WERI-Rb-1 (cell line): ENCODE data around the gene ANGPTL1.

Experiments
- DNase-seq: peaks from one replicate; pipeline ENCODE4 v3.0.0-alpha.2; 2020
- H3K27ac ChIP-seq: fragments of 250-450 bp; sonication (Bioruptor Pico); 2 replicates; pipeline ENCODE4 v1.5.1; 2020; ENCODE audit warnings: mild to moderate bottlenecking, moderate library complexity
- H3K27me3 ChIP-seq: fragments of 250-450 bp; sonication (Bioruptor Pico); 2 replicates; pipeline ENCODE4 v1.5.1; 2021; ENCODE audit warnings: mild to moderate bottlenecking, low read depth, moderate library complexity; ENCODE audit not compliant: insufficient read depth, severe bottlenecking
- H3K36me3 ChIP-seq: fragments of 250-450 bp; sonication (Bioruptor Pico); 2 replicates; pipeline ENCODE4 v1.5.1; 2020; ENCODE audit warnings: mild to moderate bottlenecking, moderate library complexity
- H3K4me3 ChIP-seq: 2 replicates; pipeline ENCODE4 v1.5.1; 2011; ENCODE audit warnings: low read depth, mild to moderate bottlenecking, control low read depth, low read length
- H3K9me3 ChIP-seq: fragments of 250-450 bp; sonication (Bioruptor Pico); 2 replicates; pipeline ENCODE4 v1.5.1; 2021; ENCODE audit warnings: mild to moderate bottlenecking, moderate library complexity; ENCODE audit not compliant: severe bottlenecking
- TF ChIP-seq, protein P1 (sequence below): IDR thresholded peaks from 2 replicates; pipeline ENCODE4 v1.5.1; 2011; ENCODE audit warnings: low read depth, mild to moderate bottlenecking, control low read depth, inconsistent platforms, low read length

The ANGPTL1 gene

DNA sequence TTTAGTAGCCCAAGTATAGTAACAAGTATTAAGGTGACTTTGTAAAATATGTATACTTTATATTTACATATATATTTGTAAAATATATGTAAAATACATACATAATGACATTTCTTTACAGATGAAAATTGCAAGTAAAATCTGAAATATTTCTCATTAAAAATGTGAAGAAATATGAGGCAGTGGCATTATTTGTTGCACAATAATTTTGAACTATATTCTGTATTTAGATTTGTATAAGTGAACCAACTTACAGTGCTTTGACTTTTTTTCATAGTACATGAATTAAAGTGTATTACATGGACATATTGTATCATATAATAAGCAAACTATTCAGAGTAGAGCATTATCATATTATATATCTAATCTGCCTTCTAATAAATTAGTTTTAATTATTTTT lies 60.3 kb downstream of the ANGPTL1 start:
- DNase-seq: no peak
- TF ChIP-seq, protein P1, sequence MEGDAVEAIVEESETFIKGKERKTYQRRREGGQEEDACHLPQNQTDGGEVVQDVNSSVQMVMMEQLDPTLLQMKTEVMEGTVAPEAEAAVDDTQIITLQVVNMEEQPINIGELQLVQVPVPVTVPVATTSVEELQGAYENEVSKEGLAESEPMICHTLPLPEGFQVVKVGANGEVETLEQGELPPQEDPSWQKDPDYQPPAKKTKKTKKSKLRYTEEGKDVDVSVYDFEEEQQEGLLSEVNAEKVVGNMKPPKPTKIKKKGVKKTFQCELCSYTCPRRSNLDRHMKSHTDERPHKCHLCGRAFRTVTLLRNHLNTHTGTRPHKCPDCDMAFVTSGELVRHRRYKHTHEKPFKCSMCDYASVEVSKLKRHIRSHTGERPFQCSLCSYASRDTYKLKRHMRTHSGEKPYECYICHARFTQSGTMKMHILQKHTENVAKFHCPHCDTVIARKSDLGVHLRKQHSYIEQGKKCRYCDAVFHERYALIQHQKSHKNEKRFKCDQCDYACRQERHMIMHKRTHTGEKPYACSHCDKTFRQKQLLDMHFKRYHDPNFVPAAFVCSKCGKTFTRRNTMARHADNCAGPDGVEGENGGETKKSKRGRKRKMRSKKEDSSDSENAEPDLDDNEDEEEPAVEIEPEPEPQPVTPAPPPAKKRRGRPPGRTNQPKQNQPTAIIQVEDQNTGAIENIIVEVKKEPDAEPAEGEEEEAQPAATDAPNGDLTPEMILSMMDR: no peak
- Histone ChIP-seq H3K9me3 (no peaks in the 10 kb centered on the region), H3K27me3 (no peaks in the 10 kb centered on the region), H3K4me3 (no peak overlapping the region), H3K36me3 (peaks cover 10% of the 10 kb centered on the region; the same call in 1 of the 2 replicates), H3K27ac (no peak overlapping the region)

DNA sequence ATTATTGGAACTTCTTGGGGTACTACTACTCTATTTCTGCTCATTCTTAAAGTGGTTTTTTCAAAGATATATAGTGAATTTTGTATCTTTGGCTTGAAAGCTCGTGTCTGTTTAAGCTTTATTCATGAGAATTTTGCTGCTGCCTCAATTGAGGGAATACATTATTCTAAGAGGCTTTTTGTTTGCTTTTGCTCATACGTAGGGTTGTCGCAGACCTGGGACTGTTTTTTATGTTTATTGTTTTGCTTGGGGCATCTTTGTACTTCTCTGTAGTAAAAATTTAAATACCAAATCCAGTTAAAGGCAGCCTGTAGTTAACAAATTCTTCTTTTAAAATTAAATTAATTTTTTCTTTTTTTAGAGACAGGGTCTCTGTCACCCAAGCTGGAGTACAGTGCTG lies 62.3 kb downstream of the ANGPTL1 start:
- H3K4me3 ChIP-seq: no peak overlapping the region
- peaks cover 5% of the 10 kb centered on the region; the same call in 1 of the 2 replicates for H3K36me3 ChIP-seq
- no peaks in the 10 kb centered on the region for H3K27me3 ChIP-seq
- H3K27ac ChIP-seq: no peak overlapping the region
- DNase-seq: no peak
- no peaks in the 10 kb centered on the region for H3K9me3 ChIP-seq
- TF ChIP-seq, protein P1: no peak

DNA sequence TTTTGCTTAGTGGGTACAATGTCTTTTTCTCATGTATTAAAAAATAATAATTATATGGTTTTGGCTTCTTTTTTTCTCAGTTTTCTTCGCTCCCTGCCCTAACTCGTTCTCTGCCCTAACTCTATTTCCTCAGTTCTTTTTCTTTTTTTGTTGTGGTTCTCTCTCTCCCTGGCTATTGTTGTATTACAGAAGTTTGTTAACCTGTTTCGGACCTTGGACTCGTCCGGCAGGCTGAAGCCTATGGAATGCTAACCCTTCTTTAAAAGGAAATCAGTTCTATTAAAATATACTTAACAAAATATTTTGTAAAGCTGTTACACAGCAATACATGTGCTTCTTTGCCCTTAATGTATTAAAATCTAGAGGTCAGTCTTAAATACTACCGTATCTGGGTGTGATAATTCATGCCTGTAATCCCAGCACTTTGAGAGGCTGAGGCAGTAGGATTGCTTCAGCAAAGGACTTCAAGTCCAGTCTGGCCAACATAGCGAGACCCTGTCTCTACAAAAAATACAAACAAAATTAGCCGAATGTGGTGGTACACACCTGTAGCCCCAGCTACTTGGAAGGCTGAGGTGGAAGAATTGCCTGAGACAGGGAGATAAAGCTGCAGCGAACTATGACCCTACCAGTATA lies 64.1 kb downstream of the ANGPTL1 start:
- Histone ChIP-seq H3K9me3 (no peaks in the 10 kb centered on the region), H3K27ac (no peak overlapping the region), H3K4me3 (no peak overlapping the region), H3K27me3 (no peaks in the 10 kb centered on the region), H3K36me3 (peaks cover 5% of the 10 kb centered on the region; the same call in 1 of the 2 replicates)
- TF ChIP-seq, protein P1: no peak
- DNase-seq: no peak

DNA sequence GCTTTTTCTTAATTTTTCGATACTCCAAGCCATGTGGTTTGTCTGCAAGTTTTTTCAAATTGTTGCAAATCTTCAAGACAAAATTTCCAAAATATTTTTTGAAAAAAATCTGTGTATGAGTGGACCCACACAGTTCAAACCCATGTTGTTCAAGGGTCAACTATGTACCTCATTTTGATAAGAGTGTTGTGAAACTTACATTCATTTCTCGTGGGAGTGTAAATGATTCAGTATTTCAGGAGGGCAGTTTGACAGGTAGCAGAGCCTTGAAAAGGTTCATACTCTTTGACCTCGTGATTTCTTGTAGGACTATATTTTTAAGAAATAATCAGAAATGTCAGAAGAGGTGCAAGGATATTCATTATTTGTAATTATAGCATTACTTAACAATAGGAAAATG lies 68.0 kb downstream of the ANGPTL1 start:
- Histone ChIP-seq H3K9me3 (no peaks in the 10 kb centered on the region), H3K27ac (no peak overlapping the region), H3K36me3 (peaks cover 15% of the 10 kb centered on the region), H3K27me3 (no peaks in the 10 kb centered on the region), H3K4me3 (no peak overlapping the region)
- no peak for DNase-seq
- TF ChIP-seq, protein P1: no peak
